ENCODE results near the gene NOB1.

GRCh38 chr16:69720822-69721430, 33.8 kb downstream of the NOB1 start:
- TF ChIP-seq PAX5 (IDR thresholded peaks at IDR 0.05; ENCODE audit: insufficient read depth, low read length, severe bottlenecking): no peak
- no peak for TF ChIP-seq POLR2A (IDR thresholded peaks at IDR 0.05; ENCODE audit: low read depth, low read length)
- TF ChIP-seq POU2F2 (IDR thresholded peaks at IDR 0.05; ENCODE audit: low read depth, low read length): no peak
- TF ChIP-seq POLR2AphosphoS5 (IDR thresholded peaks at IDR 0.05; ENCODE audit: low read depth, low read length): no peak
- TF ChIP-seq TAF1 (IDR thresholded peaks at IDR 0.05; ENCODE audit: low read depth, low read length): no peak
- no peak for TF ChIP-seq SPI1 (IDR thresholded peaks at IDR 0.05; ENCODE audit: low read depth, low read length)

All from GM12891 (cell line).